RCC 7860 (cell line): ENCODE results near the gene DNAH10.
A peak's percentile ranks its signal among the peaks of the same experiment; 100 is the strongest.

Experiments
- DNase-seq: peaks from one replicate; pipeline ENCODE4 v3.0.0-alpha.2; 2015; ENCODE audit warnings: low spot score
- FAIRE-seq: peaks from 2 replicates; lab custom pipeline; 2012; peaks lifted over from hg19 to GRCh38; lab: Jason Lieb, UNC

DNAH10 gene

DNA sequence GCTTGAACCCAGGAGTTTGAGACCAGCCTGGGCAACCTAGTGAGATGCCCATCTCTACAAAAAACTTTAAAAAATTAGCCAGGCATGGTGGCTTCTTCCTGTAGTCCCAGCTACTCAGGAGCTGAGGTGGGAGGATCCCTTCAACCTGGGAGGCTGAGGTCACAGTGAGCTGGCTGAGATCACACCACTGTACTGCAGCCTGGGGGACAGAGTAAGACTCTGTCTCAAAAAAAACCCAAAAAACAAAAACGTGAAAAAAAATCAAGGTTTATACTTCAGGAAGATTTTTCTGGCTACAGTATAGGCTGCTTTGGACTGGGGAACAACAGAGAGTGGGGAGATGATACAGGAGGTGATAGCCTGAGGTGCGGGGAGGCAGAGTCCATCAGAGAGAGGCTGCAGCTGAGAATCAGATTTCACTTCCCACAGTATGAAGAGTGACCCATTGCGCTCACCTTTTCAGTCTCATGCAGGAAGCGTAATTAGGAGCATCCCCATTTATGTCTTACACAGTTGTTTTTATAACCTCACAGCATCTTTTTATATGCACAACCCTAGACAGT lies 28.9 kb downstream of the DNAH10 start:
- FAIRE-seq = no peak
- no peak for DNase-seq

DNA sequence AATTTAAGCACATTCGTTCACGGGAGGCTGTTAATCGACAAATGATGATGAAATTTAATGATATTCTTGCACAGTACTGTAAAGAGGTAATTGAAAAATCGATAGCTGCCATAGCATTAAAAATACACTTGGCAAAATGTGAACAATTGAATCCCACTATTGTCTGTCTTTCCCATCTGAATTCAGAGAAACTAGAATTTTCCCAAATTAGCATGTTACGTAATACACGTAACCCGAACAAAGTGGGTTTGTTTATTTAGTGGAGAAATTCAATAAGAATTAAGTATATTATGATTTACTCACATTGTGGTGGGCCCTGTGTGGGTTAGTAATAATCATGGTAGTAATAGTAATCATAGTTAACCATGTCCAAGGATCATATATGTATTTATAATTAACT lies 31.9 kb downstream of the DNAH10 start:
- no peak for DNase-seq
- FAIRE-seq = no peak

DNA sequence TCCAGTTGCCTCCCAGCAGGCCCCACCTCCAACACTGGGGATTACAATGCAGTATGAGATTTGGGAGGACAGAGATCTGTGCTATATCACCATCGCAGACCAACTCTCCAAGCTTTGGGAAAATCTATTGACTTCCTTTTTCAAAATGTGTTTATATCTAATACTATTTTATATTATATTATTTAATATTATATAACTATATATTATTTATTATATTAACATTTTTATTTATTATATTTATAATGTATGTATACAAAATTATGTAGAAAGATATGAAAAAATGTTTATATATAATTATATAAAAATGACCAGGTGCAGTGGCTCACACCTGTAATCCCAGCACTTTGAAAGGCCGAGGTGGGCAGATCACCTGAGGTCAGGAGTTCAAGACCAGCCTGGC lies 36.4 kb downstream of the DNAH10 start:
- no peak for FAIRE-seq
- DNase-seq = no peak

DNA sequence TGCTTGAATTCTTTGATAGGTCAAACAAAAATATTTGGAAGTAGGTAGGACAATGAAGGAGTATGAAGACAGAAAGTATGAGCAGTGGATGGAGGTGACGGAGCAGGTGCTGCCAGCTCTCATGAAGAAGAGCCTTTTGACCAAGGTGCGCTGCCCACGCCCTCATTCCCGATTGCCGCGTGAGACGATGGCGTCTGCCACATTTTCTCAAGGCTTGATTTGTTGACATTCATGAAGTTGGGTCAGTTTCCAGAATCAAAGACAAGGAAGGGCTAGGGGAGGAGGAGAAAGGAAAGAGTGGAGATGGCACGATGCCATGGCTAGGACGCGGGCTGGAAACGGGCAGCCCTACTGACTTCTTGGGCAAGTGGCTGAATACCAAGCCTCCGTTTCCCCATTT lies 37.1 kb downstream of the DNAH10 start:
- DNase-seq (no peak), FAIRE-seq (no peak)

DNA sequence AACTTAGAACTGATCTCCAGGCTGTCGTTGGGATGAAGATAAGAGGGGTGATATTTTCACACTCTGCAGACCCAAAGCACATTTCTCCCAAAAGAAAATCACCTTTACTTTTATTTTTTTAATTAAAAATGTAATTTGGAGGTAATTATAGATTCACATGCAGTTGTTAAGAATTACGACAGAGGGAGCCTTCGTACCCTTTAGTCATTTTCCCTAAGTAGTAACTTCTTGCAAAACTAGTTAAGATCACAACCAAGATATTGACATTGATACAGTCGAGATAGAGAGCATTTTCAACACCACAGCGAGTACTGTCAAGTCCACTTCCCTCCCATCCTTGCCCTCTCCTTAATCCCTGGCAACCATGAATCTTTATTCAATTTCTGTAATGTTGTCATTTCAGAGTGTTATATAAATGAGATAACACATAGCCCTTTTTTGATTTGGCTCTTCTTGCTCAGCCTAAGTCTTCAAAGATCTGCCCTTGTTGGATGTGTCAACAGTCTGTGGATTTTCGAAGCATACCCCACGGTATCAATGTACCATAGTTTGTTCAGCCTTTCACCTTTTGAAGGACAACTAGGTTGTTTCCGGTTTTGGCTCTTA lies 39.6 kb downstream of the DNAH10 start:
- DNase-seq = peak; percentile 17

DNA sequence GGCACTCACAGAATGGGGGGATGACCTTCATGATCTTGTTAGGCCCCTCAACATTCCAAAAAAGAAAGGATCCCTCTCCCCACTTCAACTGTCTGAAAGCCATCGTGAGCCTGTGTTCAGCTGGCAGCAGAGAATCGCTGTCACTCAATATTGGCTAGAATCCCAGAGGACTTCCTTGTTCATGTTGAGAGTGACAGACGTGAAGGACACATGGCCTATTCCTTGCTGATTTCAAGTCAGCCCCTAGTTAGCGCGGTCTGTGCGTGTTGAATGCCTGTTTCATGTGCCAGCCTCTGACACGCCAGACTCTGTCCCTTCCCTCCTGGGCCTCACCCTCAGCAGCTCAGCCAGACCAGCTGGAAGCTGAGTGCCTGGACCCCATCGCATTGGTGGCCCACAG lies 43.1 kb downstream of the DNAH10 start:
- no peak for FAIRE-seq
- DNase-seq = no peak

More for the DNA sequence above, 39.6 kb downstream of the DNAH10 start:
- no peak for FAIRE-seq

DNA sequence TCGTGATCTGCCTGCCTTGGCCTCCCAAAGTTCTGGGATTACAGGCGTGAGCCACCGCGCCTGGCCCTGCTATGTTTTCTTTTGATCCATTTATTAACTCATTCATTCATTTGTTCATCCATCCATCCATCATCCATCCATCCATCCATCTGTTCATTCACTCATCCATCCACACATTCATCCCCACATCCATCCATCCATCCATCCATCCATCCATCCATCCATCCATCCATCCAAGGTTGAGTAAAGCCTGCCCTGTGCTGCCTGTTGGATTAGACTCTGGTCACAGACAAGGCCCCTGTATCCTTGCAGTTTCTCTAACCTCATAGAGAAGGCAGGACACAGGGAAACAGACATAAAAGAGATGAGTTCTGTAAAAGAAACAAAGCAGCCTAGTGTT lies 44.9 kb downstream of the DNAH10 start:
- DNase-seq = no peak

DNA sequence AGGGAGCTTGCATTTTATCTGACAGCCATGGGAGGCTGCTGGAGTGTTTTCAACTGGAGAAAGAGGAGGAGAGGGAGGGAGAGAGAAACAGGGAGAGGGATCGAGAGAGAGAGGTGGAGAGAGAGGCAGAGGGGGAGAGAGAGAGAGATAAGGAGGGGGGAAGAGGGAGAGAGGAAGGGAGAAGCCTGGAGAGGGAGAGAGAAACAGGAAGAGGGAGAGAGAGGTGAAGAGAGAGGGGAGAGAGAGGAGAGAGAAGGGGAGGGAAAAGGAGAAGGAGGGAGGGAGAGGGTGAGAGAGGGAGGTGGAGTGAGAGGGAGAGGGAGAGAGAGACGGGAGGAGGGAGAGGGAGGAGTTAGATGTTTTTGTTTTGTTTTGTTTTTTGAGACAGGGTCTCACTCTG lies 45.6 kb downstream of the DNAH10 start:
- no peak for FAIRE-seq
- no peak for DNase-seq

More for the DNA sequence above, 44.9 kb downstream of the DNAH10 start:
- FAIRE-seq = no peak

DNA sequence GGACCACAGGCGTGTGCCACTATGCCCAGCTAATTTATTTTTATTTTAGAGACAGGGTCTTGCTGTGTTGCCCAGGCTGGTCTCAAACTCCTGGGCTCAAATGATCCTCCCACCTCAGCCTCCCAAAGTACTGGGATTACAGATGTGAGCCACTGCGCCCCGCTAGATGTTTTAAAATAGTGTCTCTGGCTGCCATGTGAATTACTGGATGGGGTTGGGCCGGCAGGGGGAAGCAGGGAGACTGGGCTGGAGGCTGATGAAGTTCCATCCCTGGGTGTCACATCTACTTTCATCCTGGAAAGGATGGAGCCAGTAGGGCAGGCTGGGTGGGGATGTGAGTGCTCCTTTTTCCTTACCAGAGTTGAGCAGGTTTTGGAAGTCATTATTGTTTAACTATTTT lies 46.1 kb downstream of the DNAH10 start:
- DNase-seq (no peak), FAIRE-seq (no peak)

DNA sequence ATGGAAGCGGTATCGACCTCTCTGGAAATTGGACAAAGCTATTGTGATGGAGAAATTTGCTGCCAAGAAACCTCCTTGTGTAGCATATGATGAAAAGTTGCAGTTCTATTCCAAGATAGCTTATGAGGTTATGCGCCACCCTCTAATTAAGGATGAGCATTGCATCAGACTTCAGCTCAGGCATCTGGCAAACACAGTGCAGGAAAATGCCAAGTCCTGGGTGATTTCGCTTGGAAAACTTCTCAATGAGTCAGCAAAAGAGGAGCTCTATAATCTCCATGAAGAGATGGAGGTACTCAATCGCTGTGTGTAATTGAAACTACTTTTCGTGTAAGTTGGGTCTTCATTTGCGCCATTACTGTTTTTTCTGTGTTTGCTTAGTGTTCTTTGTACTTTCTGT lies 51.2 kb downstream of the DNAH10 start:
- DNase-seq (no peak), FAIRE-seq (no peak)

DNA sequence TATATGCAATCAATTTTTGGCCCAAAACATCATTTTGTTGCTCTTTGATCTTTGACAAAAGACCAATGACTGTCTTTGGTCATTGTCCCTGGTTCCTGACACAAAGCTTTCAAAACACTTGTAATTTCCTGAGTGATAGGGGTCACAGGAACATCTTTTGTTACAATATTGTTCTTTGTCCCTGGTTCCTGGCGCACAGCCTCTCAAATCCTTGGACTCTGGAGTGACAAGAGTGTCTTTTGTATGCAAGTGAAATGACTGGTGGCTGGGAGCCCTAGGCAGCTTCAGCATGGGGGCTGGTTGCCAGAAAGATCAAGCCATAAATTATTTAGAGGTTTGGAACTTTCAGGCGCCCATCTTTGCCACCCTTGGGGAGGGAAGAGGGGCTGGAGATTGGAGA lies 53.9 kb downstream of the DNAH10 start:
- FAIRE-seq = no peak

DNA sequence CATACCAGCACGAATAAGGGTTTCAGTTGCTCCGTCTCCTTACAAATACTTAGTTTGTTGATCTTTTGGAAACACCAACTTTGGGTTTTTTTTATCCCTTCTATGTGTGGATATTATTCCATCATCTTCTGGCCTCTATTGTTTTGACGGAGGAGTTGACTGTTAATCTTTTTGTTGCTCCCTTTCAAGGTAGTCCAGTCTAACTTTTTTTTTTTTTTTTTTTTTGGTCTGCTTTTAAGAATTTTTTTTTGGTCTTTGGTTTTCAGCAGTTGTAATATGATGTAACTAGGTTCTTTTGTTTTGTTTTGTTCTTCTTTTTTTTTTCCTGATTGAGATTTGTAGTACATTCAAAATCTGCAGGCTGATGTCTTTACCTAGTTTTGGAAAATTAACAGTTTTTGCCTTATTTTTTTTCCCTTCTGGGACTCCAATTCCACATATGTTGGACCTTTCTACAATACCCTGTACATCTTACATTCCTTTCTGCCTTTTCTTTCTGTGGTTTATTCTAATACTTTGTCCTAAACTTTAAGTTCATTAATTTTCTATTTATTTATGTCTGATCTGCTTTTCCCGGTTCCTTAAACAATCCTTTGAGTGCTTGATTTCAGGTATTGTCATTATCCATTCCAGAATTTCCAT lies 54.9 kb downstream of the DNAH10 start:
- FAIRE-seq (no peak), DNase-seq (no peak)

More for the DNA sequence above, 53.9 kb downstream of the DNAH10 start:
- no peak for DNase-seq

DNA sequence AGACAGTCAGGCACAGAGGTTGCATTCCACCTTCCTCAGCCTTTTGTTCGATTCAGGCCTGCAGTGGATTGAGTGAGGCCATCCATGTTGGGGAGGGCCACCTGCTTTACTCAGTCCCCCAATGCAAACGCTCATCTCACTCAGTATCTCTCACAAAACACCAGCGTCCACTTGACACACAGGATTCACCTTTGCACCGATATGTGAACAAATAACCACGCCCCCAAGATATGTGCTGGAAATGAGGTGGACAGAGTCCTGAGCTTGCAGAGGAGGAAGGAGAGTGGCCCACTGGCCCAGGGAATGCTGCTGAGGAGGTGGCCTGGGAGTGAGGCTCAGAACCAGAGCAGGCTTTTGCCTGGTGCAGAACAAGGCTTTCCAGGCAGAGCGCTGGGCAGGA lies 60.7 kb downstream of the DNAH10 start:
- FAIRE-seq (no peak), DNase-seq (no peak)

DNA sequence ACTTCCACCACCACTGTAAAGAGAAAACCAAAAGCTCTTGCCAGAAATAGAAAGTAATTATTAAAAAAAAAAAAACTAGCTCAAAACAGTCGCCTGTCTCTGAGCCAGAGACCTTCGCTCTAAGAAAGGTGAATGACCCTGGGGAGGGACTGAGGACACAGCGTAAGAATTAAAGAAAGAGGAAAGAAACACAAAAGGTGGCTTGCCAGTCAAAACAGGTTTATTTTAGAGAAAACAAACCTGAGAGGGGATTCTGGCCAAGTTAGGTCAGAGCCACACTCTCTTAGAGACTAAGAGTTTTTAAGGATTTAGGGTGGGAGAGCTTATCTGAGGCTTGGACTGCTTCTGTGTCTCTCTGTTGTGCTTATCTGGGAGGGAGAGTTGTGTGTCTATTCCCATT lies 66.0 kb downstream of the DNAH10 start:
- FAIRE-seq (no peak), DNase-seq (no peak)

DNA sequence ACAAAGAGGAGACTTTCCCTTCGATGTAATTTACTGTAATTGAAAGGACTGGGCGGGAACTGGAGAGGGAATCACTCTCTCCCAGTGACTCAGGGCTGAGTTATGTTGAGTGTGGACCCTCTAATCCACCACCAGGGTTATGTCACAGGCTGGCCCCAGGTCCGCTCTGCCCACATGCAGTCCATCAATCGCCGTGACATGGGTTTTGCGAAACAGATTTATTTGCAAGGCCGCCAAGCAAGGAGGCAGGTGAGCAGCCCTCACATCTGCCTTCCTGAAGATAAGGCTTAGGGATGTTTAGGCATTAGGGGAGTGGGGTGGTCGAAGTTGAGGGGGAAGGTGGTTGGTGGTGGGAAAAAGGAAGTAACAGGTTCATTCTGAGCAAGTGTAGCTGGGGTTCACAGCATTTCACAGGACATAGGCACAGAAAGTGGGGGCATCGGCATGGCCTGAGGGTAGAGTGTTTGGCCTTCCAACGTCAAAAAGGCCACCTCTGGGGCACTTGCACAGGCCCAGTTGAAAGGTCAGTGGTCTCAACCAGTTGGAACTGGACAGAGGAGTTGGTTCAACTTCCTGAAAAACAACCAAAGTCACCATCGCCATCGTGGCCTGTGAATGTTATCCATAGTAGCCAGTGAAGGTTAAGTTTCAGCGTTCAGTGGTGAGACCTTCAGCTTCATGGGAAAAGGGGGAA lies 66.9 kb downstream of the DNAH10 start:
- no peak for DNase-seq

DNA sequence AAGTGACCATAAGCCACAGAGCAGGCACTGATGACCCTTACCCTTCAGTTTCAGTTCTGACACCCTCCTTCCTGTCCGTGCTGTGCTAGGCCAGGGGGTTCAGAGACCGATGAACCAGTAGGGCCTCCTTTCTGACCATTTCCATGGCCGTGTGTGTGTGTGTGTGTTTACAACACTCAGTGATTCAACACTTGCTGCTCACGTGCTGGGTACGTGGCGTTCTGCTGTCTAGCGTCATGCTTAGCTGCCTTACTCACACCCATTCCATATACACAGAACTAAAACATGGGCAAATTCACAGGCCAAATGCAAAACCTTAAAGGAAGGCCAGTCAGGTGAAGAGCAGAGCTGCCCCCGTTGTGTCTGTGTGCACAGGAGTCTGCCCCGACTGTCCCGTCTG lies 67.5 kb downstream of the DNAH10 start:
- FAIRE-seq = no peak
- DNase-seq = no peak

More for the DNA sequence above, 66.9 kb downstream of the DNAH10 start:
- FAIRE-seq = no peak

DNA sequence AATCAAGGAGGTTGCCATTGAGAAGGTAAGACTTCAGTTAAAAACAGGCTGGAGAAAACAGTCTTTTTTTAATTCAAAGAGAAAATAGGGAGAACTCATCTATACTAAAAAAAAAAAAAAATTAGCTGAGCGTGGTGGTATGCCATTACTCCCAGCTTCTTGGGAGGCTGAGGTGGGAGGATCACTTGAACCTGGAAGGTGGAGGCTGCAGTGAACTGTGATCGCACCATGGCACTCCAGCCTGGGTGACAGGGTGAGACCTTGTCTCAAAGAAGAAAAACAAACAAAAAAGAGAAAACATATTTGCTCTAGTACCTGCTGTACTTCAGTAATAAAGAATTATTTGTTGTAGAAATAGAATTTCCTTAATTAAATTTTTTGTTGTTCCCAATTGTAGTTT lies 68.6 kb downstream of the DNAH10 start:
- FAIRE-seq = no peak
- DNase-seq = no peak

DNA sequence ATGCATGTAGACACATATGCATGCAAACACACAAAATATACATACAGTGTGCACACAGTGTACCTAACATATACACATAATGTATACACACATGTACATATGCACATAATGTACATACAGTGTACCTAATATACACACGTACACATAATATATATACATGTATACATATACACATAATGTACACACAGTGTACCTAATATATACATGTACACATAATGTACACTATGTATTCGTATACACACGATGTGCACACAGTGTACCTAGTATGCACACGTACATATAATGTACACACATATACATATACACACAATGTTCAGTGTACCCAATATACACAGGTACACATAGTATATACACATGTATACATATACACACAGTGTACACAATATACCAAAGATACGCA lies 70.0 kb downstream of the DNAH10 start:
- no peak for FAIRE-seq
- no peak for DNase-seq

DNA sequence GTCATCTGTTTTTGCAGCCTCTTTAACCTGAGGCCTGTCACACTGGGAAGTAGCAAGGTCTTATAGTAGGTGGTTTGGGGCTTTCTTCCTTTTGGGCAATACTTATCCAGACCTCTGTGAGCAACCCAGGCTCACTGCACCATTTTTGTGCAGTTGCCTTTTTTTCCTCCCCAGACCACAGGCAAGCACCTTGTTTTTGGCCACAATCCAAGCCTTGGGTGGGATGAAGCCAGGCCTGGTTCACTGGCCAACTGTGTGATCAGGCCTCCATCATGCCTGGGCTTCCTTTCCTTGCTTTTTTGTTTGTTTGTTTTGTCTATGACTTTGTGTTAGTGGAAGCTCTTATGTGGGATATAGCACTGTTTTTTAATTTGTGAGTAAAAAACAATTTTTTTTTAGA lies 71.7 kb downstream of the DNAH10 start:
- FAIRE-seq (no peak), DNase-seq (no peak)

DNA sequence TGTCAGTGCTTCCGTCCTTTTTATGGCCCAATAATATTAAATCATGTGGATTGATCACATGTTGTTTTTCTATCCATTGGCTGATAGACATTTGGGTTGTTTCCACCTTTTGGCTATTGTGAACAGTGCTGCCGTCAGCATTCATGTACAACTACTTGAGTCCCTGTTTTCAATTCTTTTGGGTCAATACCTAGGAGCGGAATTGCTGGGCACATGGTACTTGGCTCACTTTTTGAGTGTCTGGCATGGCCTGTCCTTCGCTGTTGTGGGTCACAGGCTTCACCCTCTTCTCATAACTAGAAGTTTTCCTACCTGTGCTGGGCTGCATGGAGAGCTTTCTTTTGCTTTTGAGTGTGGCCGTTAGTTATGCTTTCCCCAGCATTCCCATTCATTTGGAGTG lies 72.7 kb downstream of the DNAH10 start:
- DNase-seq (no peak), FAIRE-seq (no peak)

DNA sequence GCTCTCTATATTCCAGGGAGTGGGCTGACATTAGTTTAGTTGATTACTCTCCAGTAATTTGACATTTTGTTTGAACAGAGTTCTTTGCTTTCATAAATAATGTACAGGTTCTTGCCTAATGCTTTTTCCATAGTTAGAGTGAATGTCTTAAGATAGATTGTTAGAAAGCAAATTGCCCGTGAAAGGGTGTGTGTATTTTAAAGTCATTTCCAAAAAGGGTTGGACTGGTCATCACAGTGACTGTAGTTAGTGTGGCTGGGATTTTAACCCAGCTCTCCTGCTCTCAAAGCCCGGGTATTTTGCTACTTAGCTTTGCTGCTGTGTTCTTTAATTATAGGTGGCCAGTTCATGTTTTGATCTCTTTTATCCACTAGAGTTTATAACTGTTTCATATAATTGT lies 74.2 kb downstream of the DNAH10 start:
- no peak for DNase-seq

DNA sequence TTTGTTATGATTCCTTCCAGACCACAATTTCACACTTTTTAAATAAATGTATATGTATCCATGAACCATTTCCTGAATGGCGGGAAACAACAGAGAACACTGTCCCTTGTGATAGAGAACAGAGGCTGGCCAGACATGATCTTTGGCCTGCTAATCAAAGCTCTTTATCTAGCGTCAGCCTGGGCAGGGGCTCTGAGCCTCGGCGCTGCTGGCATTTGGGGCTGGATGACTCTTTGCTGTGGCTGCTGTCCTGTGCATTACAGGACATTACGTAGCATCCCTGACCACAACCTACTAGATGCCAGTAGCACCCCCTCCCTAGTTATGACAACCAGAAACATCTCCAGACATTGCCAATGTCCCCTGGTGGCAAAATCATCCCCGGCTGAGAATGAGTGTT lies 77.7 kb downstream of the DNAH10 start:
- FAIRE-seq = no peak
- DNase-seq = no peak

More for the DNA sequence above, 74.2 kb downstream of the DNAH10 start:
- FAIRE-seq = no peak
